Right renal cortex interstitium (tissue), 3 donors: ENCODE measurements around the gene CGB8. TPM values are rescaled to one million over a fixed set of nuclear protein-coding genes. Genes with fewer than 3 reads are reported as not detected.

Experiments
- DNase-seq, 3 donors: peaks; one replicate each; pipeline ENCODE4 v3.0.0-alpha.2; 2013; ENCODE audit warnings: low read depth in 3 of 3, low spot score in 2 of 3
- polyA plus RNA-seq, 3 donors: library from polyadenylated mRNA; unstranded; fragments of 120-200 nt; gene quantifications; one replicate each; pipeline ENCODE4 v1.2.1, GENCODE V29; 2013; ENCODE audit not compliant: insufficient read length in 3 of 3

Gene CGB8
- polyA plus RNA-seq, 3 donors, result not detected

DNA sequence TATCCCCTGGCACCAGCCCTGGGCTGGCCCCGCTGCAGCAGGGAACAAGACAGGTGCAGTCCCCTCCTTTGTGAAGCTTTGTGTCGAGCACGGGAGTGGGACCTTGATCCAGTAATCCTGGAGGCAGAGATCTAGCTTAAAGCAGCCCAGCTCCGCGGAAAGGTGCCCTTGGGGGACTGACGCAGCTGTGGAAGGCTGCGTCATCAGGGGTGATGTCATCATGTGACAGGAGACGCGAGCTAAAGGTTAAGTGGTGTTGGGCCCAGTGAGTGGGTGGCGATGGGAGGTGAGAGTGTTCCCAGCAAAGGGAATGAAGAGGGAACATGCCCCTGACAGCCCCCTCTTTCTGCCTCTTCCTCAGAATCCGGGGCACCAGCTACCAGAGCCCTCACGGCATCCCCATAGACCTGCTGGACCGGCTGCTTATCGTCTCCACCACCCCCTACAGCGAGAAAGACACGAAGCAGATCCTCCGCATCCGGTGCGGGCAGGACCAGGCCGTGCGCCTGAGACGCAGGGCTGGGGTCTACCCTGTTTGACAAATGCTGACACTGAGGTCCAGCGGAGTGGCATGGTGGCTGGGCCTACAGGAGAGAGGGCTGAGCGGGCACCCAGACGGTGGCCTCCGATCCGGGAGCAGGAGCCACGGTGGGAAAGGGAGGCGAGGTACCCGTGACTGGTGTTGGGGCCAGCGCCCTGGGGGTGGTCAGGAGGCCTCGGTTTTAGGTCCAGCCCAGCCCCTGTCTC, 34.6 kb downstream of the CGB8 start:
- DNase-seq, result no peak

DNA sequence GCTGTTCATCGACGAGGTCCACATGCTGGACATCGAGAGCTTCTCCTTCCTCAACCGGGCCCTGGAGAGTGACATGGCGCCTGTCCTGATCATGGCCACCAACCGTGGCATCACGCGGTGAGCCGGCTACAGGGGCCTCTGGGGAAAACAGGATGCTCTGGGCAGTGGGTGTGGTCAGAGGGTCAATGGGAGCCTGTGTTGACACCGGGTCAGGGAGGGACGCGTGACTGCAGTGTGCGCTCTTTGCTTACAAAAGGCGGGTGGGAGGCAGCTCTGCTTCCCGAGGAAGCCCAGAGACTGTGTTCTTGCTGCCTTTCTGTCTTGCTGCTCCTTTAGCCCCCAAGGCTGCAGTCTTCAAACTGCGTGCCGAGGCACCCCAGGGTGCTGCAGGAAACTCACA, 37.7 kb downstream of the CGB8 start:
- no peak for DNase-seq

DNA sequence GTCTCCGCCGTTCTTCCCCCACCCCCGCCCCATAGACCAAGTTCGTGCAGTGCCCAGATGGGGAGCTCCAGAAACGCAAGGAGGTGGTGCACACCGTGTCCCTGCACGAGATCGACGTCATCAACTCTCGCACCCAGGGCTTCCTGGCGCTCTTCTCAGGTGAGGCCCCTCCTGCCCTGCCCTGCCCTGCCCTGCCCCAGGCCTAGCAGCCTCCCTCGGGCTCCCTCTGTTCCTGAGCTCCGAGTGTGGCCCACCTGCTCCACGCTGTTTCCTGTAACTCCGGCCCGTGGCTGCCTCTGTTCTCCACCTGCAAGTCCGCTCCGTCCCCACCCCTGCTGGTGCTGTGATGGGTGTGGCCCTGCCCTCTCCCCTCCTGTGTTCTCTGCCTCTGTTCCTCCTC, 38.5 kb downstream of the CGB8 start:
- no peak for DNase-seq

DNA sequence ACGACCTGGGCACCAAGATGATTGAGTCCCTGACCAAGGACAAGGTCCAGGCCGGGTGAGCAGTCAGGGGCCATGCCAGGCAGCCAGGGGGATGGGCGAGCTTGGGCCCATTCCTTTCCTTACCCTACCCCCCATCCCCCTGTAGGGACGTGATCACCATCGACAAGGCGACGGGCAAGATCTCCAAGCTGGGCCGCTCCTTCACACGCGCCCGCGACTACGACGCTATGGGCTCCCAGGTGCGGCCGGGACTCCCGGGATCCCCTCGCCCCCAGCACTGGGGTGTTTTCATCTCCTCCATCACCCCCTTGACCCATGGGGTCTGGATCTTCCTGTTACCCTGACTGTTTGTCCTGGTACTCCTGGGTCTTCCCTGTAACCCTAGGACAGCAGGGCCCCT, 39.1 kb downstream of the CGB8 start:
- DNase-seq, result no peak

DNA sequence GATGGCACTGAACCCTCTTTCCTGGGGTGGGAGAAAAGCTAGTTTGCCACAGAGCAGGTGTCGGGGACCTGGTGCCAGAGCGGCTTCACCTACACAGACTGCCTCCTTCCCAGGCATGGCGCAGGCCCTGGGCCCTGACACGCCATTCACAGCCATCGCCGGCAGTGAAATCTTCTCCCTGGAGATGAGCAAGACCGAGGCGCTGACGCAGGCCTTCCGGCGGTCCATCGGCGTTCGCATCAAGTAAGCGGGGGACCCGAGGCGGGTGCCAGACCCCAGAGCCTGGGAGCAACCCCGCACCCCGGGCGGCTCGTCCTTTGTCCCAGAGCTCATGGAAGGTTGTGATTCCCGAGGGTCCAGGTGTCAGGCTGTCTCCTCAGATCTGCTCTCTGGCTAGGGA, 42.0 kb downstream of the CGB8 start:
- DNase-seq, result no peak

DNA sequence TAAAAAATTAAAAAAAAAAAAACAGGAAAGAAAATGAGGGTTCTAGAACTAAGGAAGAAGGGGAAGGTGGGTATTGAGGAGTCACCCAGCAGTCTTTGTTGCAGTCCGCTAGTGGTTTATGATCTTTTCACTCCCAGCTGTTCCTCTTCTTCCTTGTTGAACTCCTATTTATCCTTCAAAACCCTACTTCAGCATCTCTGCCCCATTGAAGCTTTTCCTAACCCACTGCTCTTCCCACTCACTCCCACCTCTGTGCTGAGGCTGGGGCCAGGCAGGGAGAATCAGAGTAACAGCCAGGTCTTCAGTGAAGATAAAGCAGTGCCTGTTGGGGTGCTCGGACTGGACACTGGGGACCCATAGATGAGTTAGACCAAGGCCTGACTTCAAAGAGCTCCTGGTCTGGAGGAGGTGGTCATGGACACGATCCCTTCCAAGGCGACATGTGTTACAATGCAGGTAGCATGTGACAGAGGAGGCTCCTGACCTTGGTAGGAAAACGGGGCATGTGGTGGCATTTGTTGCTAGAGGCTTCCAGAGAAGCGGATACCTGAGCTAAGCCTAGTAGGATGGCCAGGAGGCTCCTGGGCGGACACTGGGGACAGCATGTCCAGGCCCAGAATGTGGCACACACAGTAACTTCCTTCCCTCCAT, 43.8 kb downstream of the CGB8 start:
- no peak for DNase-seq

DNA sequence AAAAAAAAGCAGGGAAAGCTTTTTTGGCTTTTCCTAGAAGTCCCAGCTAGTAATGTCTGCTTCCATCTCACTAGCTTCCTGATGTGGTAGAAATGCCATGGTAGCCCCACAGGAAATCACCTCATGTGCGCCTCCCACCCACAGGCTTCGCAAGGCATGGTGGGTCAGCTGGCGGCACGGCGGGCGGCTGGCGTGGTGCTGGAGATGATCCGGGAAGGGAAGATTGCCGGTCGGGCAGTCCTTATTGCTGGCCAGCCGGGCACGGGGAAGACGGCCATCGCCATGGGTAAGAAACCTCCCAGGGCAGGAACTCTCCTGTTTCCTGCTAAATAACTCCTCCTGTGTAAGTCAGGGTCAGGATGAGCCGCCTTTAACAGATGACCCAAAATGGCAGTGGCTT, 44.8 kb downstream of the CGB8 start:
- DNase-seq, result no peak

DNA sequence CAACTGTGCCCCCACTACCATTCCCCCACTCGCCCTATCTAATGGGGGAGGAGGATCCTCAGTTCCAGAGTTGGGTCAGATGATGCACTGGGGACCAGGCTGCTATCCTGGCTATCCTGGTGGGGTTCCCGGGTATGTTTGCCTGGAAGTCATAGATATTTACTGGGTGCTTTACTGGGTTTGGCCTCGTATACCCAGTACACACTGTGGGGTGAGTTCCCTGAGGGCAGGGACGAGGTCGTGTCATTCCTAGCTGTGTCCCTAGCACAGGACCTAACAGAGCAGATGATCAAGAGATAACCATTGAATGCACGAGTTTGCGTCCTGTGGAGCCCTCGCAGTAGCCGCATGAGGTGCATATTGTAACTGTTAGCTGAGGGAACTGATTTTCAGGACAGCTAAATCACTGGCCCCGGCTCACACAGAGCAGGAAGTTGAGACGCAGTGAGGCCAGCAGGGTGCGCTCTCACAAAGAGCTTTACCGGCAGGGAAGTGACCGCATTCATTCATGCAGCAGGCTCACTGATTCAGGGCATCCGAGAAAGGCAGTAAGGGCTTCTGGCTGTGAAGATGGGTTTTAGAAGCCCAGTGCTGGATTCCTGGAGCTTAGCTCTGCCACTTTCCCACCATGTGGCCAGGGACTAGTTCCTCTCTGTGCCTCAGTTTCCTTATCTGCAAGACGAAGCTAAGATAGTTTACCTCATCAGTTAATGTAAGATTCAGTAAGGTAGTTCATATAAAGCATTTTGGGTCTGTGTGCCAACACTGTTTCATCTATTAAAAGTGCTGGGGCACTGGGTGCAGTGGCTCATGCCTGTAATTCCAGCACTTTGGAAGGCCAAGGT, 49.2 kb downstream of the CGB8 start:
- DNase-seq, result peak in 1 of 3 donors; percentile 41

DNA sequence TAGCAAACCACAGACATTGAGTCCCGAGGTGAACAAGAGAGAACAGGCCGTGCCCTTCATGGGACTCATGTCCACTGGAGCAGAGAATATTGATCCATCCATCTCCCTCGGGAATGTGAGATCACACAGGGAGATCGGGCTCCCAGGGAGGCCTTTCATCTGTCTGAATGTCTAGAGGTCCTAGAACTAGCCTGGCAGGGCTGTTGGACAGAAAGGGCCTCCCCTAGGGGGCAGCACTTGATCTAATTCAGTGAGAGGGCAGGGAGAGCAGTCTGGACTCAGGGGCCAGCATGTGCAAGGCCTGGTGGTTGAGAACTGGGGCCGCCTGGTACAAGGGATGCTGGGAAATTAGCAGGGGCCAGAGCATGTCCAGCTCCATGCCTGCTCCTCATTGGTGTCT, 50.9 kb downstream of the CGB8 start:
- no peak for DNase-seq

Other genes with a start within 250 kb of the CGB8 start
- 10 to 100 TPM; 28.5 to 34.9 (median 28.8) TPM for gene BCAT2, start 238.1 kb downstream of the CGB8 start, polyA plus RNA-seq
- gene HSD17B14, start 212.6 kb downstream of the CGB8 start, polyA plus RNA-seq, result 10 to 100 TPM; 24.0 to 30.9 (median 27.9) TPM
- gene PLEKHA4, start 180.5 kb downstream of the CGB8 start, polyA plus RNA-seq, result 10 to 100 TPM; 17.4 to 19.8 (median 17.6) TPM
- gene PPP1R15A, start 176.7 kb downstream of the CGB8 start, polyA plus RNA-seq, result 10 to 100 TPM; 34.7 to 48.1 (median 35.8) TPM
- gene TULP2, start 150.4 kb downstream of the CGB8 start, polyA plus RNA-seq, result 1 to 10 TPM in 1 of 3 donors, under 1 TPM in 2; 0.72 to 1.9 (median 0.93) TPM
- gene NUCB1, start 148.8 kb downstream of the CGB8 start, polyA plus RNA-seq, result 100 to 1,000 TPM; 229 to 276 (median 263) TPM
- 1 to 10 TPM; 4.6 to 7.4 (median 5.9) TPM for gene DHDH, start 115.4 kb downstream of the CGB8 start, polyA plus RNA-seq
- 10 to 100 TPM; 47.8 to 70.2 (median 65.9) TPM for gene BAX, start 94.2 kb downstream of the CGB8 start, polyA plus RNA-seq
- 1,000 to 10,000 TPM; 2,018 to 2,741 (median 2,584) TPM for gene FTL, start 83.8 kb downstream of the CGB8 start, polyA plus RNA-seq
- 10 to 100 TPM; 35.6 to 38.8 (median 36.1) TPM for gene GYS1, start 55.8 kb downstream of the CGB8 start, polyA plus RNA-seq
- gene RUVBL2, start 55.2 kb downstream of the CGB8 start, polyA plus RNA-seq, result 10 to 100 TPM; 79.2 to 96.2 (median 86.9) TPM
- not detected for gene LHB, start 32.0 kb downstream of the CGB8 start, polyA plus RNA-seq
- gene CGB3, start 24.8 kb downstream of the CGB8 start, polyA plus RNA-seq, result not detected
- not detected for gene CGB2, start 17.2 kb downstream of the CGB8 start, polyA plus RNA-seq
- gene CGB1, start 12.2 kb downstream of the CGB8 start, polyA plus RNA-seq, result not detected
- not detected for gene CGB5, start 5.3 kb downstream of the CGB8 start, polyA plus RNA-seq
- gene CGB7, start 8.6 kb upstream of the CGB8 start, polyA plus RNA-seq, result under 1 TPM; 0.78 to 0.94 (median 0.93) TPM
- 1 to 10 TPM; 2.4 to 2.7 (median 2.5) TPM for gene NTF4, start 15.7 kb upstream of the CGB8 start, polyA plus RNA-seq
- gene KCNA7, start 23.6 kb upstream of the CGB8 start, polyA plus RNA-seq, result under 1 TPM; 0.04 TPM
- 100 to 1,000 TPM; 243 to 292 (median 271) TPM for gene SNRNP70, start 36.3 kb upstream of the CGB8 start, polyA plus RNA-seq
- 1 to 10 TPM; 6.5 to 6.7 (median 6.6) TPM for gene LIN7B, start 65.3 kb upstream of the CGB8 start, polyA plus RNA-seq
- gene C19orf73, start 70.0 kb upstream of the CGB8 start, polyA plus RNA-seq, result under 1 TPM; 0.39 to 0.80 (median 0.74) TPM
- gene PPFIA3, start 70.4 kb upstream of the CGB8 start, polyA plus RNA-seq, result 1 to 10 TPM; 4.6 to 5.4 (median 4.9) TPM
- 10 to 100 TPM; 29.8 to 36.1 (median 35.5) TPM for gene HRC, start 106.3 kb upstream of the CGB8 start, polyA plus RNA-seq
- gene TRPM4, start 108.7 kb upstream of the CGB8 start, polyA plus RNA-seq, result 10 to 100 TPM; 19.8 to 25.4 (median 20.0) TPM